ENCODE data around the gene DHRSX. TPM values are rescaled to one million over a fixed set of nuclear protein-coding genes. Genes with fewer than 3 reads are reported as not detected.
"Not testable (repeated sequence)": the region's sequence is repeated elsewhere in the genome, so short reads cannot be mapped to it uniquely, and the experiment has no call there.

The DHRSX gene
- total RNA-seq, 1 experiment from 2014 or later: 24.5 TPM

- no peak for DNase-seq (ENCODE audit: low read depth)
Measured at GRCh38 chrX:2220829-2221567, 279.8 kb downstream of the DHRSX start.

GRCh38 chrX:2220296-2220695 lies 280.5 kb downstream of the DHRSX start:
- DNase-seq (ENCODE audit: low read depth): no peak

- not testable (repeated sequence) for DNase-seq (ENCODE audit: low read depth)
Measured at GRCh38 chrX:2214138-2214823, 286.5 kb downstream of the DHRSX start.

GRCh38 chrX:2211667-2212066 lies 289.1 kb downstream of the DHRSX start:
- not testable (repeated sequence) for DNase-seq (ENCODE audit: low read depth)

- DNase-seq (ENCODE audit: low read depth): no peak
Measured at GRCh38 chrX:2193273-2193592, 307.5 kb downstream of the DHRSX start.

GRCh38 chrX:2192584-2193272 lies 308.0 kb downstream of the DHRSX start:
- DNase-seq (ENCODE audit: low read depth): no peak

- no peak for DNase-seq (ENCODE audit: low read depth)
Measured at GRCh38 chrX:2188840-2189239, 311.9 kb downstream of the DHRSX start.

GRCh38 chrX:2188330-2188792 lies 312.4 kb downstream of the DHRSX start:
- peak; percentile 64 for DNase-seq (ENCODE audit: low read depth)

GRCh38 chrX:2187352-2188115 lies 313.2 kb downstream of the DHRSX start:
- DNase-seq (ENCODE audit: low read depth): no peak

- no peak for DNase-seq (ENCODE audit: low read depth)
Measured at GRCh38 chrX:2185341-2186082, 315.3 kb downstream of the DHRSX start.

GRCh38 chrX:2184089-2184488 lies 316.7 kb downstream of the DHRSX start:
- DNase-seq (ENCODE audit: low read depth): no peak

GRCh38 chrX:2183193-2183725 lies 317.5 kb downstream of the DHRSX start:
- DNase-seq (ENCODE audit: low read depth): peak; percentile 43

GRCh38 chrX:2177541-2177940 lies 323.2 kb downstream of the DHRSX start:
- DNase-seq (ENCODE audit: low read depth): no peak

GRCh38 chrX:2176733-2177132 lies 324.0 kb downstream of the DHRSX start:
- DNase-seq (ENCODE audit: low read depth): peak; percentile 11

- no peak for DNase-seq (ENCODE audit: low read depth)
Measured at GRCh38 chrX:2176274-2176673, 324.5 kb downstream of the DHRSX start.

GRCh38 chrX:2172359-2172758 lies 328.4 kb downstream of the DHRSX start:
- no peak for DNase-seq (ENCODE audit: low read depth)

Other genes starting within 250 kb of the DHRSX start
- 11.8 and 18.0 TPM in 2 replicates for gene ZBED1, start within 50 bp of the DHRSX start, total RNA-seq (2014; rRNA removed; shearing (Covaris generic))
- 282 and 343 TPM in 2 replicates for gene CD99, start 190.3 kb upstream of the DHRSX start, total RNA-seq (2014; rRNA removed; shearing (Covaris generic))